ENCODE measurements around the gene NOXA1.
"Not testable (repeated sequence)": the region's sequence is repeated elsewhere in the genome, so short reads cannot be mapped to it uniquely, and the experiment has no call there.

The NOXA1 gene

DNA sequence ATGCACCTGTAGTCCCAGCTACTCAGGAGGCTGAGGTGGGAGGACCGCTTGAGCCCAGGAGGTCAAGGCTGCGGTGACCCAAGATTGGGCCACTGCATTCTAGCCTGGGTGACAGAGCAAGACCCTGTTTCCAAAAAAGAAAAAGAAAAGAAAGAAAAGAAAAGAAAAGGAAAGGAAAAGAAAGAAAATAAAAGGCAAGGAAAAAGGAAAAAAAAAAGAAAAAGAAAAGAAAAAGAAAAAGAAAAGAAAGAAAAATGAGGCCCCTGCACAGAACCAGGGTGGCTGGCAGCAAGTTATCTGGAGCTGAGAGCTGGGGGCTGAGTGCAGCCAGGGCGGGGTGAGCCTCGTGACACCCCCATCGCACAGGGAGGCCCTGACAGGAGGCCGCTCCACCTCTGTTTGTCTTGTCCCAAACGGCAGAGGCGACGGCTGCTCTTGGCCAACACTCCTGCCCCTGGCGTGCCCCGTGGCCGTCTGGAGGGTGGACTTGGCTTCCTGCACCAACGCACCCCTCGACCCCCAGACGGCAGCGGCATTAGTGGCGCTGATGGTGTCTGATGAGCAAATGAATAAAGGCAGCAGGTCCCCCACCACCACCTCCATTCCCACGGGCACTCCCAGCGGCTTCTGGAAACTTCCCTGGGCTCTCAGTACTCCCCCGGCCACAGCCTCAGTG, 17.0 kb upstream of the NOXA1 start:
- ATAC-seq: no peak

DNA sequence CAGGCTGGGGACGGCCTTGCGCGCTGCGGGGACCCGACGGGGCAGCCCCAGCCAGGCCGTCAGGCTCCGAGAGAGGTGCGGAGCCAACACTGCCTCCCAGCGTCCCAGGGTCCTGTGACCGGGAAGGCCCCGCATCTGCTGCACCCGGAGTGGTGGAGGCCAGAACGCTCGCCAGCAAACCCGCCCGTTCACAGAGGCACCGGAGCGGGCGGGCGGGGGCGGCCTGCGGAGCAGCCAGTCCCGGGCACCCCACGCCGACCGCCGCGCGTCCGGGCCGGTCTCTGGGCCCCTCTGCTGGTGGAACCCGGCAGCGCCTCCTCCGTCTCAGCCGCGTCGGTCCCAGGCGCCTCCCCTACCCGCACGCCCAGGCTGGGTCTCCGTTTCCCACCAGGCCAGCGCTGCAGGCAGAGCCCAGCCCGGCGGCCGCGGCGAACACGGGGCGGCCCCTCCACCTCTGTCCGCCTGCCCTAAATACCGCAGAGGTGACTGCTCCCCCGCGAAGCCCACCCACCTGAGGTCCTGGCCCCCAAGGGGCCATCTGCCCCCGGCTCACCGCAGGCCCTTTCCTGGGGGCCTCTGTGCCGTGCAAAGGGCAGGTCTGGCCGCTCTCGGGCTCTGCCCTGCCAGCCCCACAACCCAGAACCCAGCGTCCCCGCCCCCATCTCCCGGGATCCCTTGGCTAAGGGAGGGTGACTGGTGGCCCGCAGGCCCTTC, 16.2 kb upstream of the NOXA1 start:
- peak; percentile 88 to 95 for ATAC-seq

DNA sequence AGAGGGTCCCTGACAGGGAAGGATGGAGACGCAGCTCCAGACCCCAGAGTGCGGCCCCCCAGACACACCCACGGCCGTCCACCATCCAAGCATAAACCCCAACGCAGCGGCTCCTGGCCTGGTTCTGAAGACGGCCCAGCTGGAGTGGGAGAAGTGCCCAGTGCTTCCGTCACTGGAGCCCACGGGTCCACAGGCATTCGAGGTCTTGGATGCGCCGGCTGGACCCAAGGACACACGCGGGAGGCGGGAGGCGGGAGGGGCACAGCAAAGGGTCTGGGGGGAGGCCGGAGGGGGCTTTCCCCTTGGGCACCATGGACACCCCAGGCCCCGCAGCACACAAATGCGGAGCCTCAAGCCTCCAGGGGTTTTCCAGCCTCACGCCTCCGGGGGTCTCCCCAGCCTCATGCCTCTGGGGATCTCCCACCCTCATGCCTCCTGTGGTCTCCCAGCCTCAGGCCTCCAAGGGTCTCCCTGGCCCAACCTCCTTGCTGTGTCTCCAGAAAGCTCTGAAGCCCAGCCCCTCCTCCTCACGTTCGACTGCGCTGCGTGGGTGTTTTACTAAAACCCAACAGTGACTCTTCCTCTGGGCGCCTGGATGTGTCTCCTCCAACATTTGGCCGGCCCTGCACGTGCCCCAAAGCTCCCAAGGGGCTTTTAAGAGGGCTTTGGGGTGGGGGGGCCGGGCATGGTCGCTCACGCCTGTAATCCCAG, 15.4 kb upstream of the NOXA1 start:
- no peak for ATAC-seq

DNA sequence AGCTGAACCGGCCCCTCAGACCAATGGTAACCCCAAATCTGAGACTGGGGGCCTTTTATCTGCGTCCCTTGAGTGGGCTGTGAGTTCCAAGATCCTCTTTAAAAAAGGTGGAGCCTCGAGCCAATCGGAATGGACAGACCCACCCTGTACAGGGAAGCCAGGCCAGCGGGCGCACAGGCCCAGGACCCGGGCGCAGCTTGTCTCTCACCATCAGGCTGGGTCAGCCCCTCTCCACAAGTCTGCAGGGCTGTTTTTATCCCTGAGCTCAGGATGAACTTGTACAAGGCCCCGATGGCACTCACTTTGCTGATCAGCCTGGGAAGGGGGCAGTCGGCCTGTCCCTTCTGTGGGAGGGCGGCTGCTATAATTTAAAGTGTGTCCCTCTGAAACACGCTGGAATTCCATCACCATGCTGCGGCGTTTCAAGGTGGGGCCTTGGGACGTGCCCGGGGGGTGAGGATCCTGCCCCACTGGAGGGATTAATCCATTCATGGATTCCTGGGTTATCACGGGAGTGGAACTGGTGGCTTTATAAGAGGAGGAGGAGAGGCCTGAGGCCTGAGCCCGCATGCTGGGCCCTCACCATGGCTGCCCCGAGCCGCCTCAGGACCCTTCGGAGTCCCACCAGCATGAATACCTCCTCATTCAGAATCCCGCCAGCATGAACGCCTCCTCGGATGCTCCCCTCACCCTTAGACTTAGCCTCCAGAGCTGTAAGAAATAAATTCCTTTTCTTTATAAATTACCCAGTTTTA, 14.4 kb upstream of the NOXA1 start:
- ATAC-seq: no peak

DNA sequence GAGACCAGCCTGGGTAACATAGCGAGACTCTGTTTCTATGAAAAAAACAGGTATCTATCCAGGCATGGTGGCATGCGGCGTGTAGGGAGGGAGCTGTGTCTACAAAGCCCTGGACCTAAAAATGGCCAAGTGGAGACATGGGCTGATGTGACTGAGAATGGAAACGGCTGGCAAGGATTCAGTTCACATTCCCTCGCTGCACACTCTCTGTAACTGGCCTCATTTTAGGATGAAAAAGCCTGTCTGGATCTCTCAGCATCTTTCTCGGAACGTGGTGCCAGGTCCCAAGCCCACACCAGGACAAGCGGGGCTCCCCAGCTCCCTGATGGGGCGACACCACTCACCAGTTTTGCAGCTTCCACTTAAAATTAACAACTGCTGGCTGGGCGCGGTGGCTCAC, 13.7 kb upstream of the NOXA1 start:
- ATAC-seq: no peak

DNA sequence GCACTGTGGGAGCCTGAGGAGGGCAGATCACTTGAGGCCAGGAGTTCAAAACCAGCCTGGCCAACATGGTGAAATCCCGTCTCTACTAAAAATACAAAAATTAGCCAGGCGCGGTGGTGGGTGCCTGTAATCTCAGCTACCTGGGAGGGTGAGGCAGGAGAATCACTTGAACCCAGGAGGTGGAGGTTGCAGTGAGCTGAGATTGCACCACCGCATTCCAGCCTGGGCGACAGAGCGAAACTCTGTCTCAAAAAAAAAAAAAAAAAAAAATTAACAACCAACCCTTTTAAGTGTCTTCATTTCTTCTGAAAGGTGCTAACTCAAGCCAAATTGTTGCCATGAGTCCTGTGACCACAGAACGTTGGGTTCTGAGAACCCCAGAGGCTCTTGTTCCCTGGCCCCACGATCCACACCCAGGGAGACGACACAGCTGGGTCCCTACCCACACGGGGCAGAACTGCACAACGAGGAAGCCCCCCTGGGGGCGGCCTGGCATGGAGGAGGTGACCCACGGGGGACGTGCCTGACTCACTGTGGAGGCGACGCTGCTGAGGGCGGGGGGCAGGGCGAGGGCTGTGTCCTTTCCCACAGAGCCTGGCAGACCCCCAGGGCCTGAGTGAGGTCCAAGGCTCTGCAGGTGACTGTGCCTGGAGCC, 12.8 kb upstream of the NOXA1 start:
- ATAC-seq: not testable (repeated sequence)

DNA sequence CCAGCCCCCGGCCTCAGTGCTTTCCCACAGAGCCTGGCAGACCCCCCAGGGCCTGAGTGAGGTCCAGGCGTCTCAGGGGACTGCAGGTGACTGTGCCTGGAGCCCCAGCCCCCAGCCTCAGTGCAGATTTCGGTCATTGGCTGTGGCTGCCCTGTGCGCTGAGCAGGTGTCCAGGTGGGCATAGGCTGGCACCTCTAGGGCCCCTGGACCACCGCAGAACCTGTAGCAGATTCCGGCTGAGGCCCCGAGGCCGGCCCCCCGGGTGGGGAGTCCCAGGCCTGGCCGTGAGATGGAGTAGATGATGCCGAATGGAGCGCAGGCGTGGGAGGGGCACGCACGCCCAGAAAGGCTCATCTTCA, 12.3 kb upstream of the NOXA1 start:
- ATAC-seq: no peak

DNA sequence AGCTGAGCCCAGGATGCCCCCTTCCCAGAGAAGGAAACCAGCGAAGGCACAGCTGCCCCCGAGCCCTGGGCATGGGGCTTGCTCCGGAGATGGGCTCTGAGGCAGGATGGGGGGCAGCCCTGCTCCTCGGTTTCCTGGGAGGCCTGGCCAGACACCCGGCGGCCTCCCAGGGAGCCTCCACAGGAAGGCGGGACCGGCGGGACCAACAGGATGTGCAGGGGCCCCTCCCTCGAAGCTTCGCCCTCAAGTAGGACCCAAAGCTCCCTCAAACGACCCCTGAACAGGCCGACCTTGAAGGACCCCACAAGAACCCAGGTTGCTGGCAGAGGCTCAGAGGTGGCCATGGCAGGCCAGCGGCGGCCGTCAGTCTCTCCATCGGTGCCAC, 11.9 kb upstream of the NOXA1 start:
- no peak for ATAC-seq

DNA sequence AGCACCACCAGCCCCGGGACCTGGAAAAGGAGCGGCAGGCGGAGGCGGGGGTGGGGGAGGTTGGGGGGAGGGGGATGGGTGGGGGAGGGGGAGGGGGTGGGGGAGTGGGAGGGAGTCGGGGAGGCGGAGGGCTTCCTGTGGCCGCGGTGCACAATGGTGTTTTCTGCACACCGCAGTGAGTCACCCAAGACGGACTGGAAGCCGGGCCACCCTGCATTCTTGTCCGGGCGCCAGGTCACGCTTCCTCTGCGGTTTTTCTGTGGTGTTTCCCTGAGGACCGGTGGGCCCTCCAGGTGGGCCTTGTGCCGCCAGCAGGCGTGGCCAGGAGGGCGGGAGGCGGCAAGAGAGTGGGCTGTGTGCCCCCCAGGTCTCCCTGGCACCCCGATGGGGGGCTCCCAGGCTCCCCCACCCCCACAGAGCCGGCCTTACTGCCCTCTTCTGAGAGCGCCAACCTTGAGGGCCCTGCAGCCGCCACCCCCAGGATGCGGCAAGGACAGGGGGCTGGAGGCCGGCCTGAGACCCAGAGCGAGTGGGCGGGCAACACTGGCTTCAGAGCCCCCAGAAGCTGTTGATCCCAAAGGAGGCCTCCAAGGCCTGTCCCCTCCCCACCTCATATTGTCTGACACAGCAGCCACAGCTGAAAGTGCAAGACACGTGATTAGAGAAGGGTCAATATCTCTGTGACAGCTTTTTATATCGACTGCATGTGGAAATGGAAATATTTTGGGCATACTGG, 11.4 kb upstream of the NOXA1 start:
- ATAC-seq: peak; percentile 44

DNA sequence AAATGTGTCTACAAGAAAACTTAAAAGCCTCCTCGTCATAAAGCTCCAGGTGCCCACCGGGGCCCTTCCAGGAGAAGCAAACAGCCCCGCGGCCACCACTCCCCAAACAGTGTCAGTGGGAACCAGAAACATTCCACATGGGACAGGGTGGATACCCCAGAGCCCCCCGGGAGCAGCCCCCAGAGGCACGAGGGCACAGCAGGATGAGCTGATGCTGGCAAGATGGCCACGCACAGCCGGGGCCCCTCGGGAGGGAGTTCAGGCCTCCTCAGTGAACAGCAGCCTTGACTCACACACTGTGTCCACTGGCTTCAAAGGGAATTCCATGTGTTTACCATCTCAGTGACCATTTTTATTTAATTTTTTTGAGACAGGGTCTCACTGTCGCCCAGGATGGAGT, 10.8 kb upstream of the NOXA1 start:
- no peak for ATAC-seq

DNA sequence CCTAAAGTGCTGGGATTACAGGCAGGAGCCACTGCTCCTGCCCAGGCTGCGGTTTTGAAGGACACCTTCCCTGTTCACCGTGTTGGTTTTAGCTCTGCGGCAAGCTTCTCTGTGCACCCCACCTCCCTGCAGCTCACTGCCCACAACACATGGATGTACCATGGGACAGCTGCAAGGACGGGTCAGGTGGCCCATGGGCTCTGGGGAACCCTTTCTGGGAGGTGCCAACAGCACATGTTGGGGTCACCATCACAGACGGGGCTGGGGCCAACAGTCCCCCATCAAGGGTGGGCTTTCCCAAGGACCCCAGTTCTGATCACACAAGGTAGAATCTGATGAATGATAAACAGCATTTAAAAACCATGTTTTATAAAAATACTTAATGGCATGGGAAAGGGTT, 7.7 kb upstream of the NOXA1 start:
- no peak for ATAC-seq

DNA sequence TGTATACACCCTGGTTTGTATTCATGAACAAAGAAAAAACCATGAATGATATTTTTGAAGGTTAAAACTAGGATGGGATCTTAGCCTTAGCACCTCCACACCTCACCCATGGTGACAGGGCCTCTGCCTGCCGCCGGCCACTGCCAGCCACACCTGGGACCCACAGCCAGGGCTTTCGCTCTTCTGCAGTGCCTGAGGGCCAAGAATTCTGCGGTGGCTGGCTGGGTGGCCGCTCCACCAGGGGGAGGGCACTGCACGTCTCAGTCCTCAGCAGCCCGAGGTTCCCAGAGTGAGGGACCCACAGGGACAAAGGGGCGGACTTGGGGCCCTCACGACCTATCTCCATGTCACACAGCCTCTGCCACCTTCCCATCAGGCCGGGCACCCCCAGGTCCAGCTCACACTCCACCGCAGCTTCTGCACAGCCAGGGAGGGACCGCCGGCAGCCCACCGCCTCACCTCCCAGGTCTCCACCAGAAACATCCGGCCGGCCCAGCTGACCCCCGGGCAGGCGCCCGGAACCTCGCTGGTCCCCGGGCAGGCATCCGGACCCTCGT, 7.1 kb upstream of the NOXA1 start:
- no peak for ATAC-seq

DNA sequence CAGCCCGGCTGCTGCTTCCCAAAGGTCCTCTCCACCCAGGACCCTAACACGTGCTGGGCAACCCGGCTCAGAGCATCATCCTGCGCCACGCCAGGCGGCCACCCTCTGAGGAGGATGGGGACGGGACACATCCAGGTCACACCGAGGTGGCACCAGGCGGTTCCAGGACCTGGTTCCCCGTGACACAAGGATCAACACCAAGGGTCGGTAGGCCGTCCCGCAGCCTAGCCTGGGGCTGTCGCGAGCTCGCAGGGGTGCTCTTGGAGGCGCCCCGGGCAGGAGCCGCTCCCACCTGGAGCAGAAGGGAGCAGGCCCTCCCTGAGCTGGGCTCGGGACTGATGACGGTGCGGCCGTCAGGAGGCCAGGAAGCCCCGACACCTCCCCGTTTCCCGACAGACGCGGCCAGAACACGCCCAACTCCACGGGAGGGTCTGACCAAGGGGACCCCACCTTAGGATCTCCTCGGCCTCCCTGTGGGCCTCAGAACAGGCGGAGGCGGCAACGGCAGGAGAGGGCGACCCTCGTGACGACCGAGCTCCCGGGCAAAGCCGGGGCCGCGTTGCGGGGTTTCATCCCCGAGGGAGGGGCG, 6.5 kb upstream of the NOXA1 start:
- no peak for ATAC-seq

DNA sequence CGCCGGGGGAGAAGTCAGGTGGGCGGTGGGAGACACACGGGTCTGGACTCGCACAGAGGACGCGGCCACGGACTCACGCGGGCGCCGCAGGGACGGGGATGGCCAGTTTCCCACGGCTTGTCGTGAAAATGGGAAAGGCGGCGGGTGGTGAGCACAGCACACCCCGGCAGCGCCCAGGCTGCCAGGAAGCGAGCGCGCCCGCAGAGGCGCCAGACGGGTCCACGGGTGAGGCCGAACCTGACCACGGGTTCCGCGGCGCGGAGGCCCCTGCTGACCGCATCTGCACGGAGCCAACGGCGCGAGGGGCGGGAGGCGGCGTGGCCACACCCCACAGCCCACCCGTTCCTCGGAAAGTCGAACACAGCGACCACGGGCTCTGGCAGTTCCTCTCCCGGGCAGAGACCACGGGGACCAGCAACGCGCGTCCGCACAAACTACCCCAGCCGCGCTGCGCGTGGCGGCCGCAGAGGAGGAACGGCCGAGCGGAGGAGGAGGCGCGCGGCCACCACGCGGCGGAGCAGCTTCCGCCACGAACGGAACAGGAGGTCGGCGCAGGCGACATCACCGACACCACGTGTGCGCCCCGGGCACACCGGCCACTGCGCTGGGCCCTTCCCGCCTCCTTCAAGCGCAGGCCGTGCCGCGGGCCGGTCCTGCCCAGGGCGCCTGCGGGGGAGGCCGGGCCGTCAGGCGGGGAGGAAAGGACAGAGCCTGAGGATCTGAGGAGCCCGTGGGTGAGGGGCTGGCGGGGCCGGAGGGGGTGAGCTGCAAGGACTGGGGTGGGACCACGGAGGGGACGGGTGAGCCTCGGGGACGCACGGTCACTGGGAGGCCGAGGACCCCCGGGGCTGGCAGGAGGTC, 5.8 kb upstream of the NOXA1 start:
- peak in 1 of 2 donors; percentile 33 for ATAC-seq

DNA sequence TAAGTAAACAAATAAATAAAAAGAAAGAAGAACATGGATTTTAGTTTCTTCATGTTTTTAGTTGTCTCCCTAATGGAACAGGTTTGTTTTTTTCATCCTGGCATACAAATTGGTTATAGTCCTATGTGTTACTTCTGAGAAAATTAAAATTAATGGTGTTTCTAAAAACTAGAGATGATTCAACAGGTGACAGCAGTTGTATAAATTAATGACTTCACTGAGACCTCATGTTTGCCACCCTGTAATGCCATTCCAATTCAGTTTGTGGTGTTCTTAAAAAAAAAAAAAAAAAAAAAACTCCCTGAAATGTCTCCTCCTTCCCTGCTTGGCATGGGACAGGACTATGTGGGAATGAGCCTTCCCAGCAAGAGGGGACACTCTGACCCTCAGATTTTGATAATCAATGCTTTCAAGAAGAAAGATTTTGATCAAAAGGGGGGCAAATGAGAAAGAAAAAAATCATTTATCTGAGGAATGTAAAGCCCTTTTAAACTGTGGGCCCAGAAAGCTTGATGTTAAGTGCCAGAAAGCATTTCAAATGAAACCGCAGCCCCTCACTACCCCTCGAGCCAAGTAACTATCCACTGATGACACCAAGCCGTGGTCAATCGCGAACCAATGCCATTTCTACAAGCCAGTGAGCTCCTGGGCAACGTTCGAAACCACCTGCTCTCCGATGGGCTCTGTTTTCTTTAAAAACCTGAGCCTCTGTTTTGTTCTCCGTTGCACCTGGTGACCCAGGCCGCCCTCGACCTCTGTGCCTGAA, 1.2 kb upstream of the NOXA1 start:
- ATAC-seq: no peak

DNA sequence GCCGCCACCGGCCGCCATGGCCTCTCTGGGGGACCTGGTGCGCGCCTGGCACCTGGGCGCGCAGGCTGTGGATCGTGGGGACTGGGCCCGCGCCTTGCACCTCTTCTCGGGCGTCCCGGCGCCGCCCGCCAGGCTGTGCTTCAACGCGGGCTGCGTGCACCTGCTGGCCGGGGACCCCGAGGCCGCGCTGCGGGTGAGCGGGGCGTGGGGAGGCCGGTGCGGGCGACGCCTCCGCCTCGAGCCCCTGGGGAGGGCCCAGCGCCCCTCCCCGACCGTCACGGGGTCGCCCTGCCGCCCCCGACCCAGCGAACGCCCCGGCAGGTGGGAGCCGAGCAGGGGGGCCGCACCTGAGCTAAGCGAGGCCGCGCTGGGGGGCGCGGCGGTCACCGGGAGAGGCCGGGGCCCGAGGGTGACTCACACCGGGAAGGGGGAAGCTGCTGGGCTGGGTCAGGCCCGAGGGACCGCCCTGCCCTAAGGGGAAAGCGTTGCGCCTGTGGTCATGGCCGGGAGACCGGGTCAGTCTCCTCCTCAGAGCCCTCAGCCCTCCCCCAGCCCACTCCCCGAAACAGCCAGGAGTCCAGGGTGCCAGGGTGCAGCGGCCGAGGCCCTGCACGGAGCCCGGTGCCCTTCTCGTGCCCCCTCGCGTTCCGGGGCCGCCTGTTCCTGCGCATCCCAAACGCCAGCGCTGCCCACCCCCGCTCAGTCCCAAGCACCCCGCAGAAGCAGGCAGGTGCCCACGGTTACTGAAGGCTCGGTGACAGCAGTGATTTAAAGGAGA, 510 bp downstream of the NOXA1 start:
- ATAC-seq: peak; percentile 40 to 46

DNA sequence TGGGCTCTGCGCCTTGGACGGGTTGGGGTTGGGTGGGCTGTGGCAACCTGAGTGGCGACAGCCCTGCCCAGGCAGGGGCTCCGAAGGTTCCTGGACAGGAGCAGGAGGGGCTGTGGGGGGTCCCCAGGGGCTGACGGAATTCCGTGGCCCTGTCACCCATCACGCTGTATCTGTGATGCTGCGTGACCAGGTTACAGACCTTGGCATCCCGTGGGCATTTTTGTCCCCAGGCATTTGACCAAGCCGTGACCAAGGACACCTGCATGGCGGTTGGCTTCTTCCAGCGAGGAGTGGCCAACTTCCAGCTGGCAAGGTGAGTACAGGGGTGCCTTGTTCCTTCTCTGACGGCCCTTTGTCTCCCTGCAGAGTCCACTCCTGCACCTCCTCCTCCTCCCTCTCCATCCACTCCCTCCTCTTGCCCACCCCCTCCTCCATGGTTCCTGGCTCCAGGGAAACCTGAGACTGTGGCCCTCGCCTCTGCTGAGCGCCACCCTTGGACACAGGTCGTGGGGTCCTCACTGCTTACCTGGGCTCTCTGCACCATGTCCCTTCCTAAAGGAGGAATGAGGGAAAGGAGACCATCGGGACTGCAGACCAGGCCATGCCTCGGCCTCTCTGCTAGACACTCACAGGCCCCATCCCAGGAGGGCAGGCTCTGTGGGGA, 3.0 kb downstream of the NOXA1 start:
- no peak for ATAC-seq

All from activated CD4-positive, CD25-positive, alpha-beta regulatory T cell treated with anti-CD3 and anti-CD28 coated beads, Interleukin-2, amount 50 U/mL, for 24 hours (primary cell).